ENCODE results near the gene THEM5. TPM values are rescaled to one million over a fixed set of nuclear protein-coding genes. Genes with fewer than 3 reads are reported as not detected.
"Not testable (repeated sequence)": the region's sequence is repeated elsewhere in the genome, so short reads cannot be mapped to it uniquely, and the experiment has no call there.

THEM5 gene
- polyA plus RNA-seq, 1 donor (not counting 4 experiments of a cell fraction or from before 2014, with no cell fraction given) = 0.18 TPM

GRCh38 chr1:151887028-151887427 lies 33.5 kb upstream of the THEM5 start:
- H3K9me3 ChIP-seq (ENCODE audit: control insufficient read depth, low read depth, low read length) = no peaks in the 10 kb centered on the region
- H3K4me3 ChIP-seq (ENCODE audit: control insufficient read depth in 2 of 3, extremely low read depth in 1 of 3, insufficient read depth in 2 of 3, low read depth in 1 of 3, low read length in 3 of 3) = no peak overlapping the region
- dilution Hi-C loops (cut with MboI; ENCODE audit: extremely low pct_ligation_motif_present, low sequenced_read_pairs) = no loop called here
- H3K36me3 ChIP-seq (ENCODE audit: control insufficient read depth in 2 of 2, extremely low read depth in 1 of 2, insufficient read depth in 2 of 2, low read length in 2 of 2) = peaks cover 0 to 4% of the 10 kb centered on the region in 2 experiments
- peak overlapping the region; percentile 94 for H3K27ac ChIP-seq (ENCODE audit: control insufficient read depth, insufficient read depth, low read length)
- peaks cover 29% of the 10 kb centered on the region for H3K4me1 ChIP-seq (ENCODE audit: control insufficient read depth, extremely low read depth, insufficient read depth, low read length)
- no peaks in the 10 kb centered on the region for H3K27me3 ChIP-seq (ENCODE audit: control insufficient read depth, extremely low read depth, insufficient read depth, low read length)
- H4K20me1 ChIP-seq (ENCODE audit: control insufficient read depth, extremely low read depth, insufficient read depth, low read length) = no peaks in the 10 kb centered on the region
- FAIRE-seq = peak; percentile 39
- H3K9me1 ChIP-seq (ENCODE audit: control insufficient read depth, extremely low read depth, insufficient read depth, low read length) = no peaks in the 10 kb centered on the region
- TF ChIP-seq CTCF (optimal IDR thresholded peaks at IDR 0.05 in 1 of 3, IDR thresholded peaks at IDR 0.05 in 1 of 3, conservative IDR thresholded peaks at IDR 0.05 in 1 of 3; ENCODE audit: extremely low read depth in 1 of 3, insufficient read depth in 2 of 3, low read length in 3 of 3) (no peak), EZH2 (IDR thresholded peaks at IDR 0.05; ENCODE audit: low read length) (no peak)
- no peaks in the 10 kb centered on the region for H3K79me2 ChIP-seq (ENCODE audit: control insufficient read depth, insufficient read depth, low read length)
- H3K4me2 ChIP-seq (ENCODE audit: control insufficient read depth, extremely low read depth, insufficient read depth, low read depth, low read length) = no peak overlapping the region
- no peak overlapping the region for H2AFZ ChIP-seq (ENCODE audit: control insufficient read depth, low read length)
- no peak overlapping the region for H3K9ac ChIP-seq (ENCODE audit: control insufficient read depth, extremely low read depth, insufficient read depth, low read length)
- DNase-seq (ENCODE audit: low read depth, low spot score) = peak; percentile 69

GRCh38 chr1:151885479-151885878 lies 32.0 kb upstream of the THEM5 start:
- Histone ChIP-seq H3K9me3 (ENCODE audit: control insufficient read depth, low read depth, low read length) (no peaks in the 10 kb centered on the region), H3K36me3 (ENCODE audit: control insufficient read depth in 2 of 2, extremely low read depth in 1 of 2, insufficient read depth in 2 of 2, low read length in 2 of 2) (peaks cover 0 to under 1% of the 10 kb centered on the region in 2 experiments), H3K27ac (ENCODE audit: control insufficient read depth, insufficient read depth, low read length) (peak overlapping the region; percentile 81), H3K9me1 (ENCODE audit: control insufficient read depth, extremely low read depth, insufficient read depth, low read length) (no peaks in the 10 kb centered on the region), H4K20me1 (ENCODE audit: control insufficient read depth, extremely low read depth, insufficient read depth, low read length) (no peaks in the 10 kb centered on the region), H3K9ac (ENCODE audit: control insufficient read depth, extremely low read depth, insufficient read depth, low read length) (no peak overlapping the region), H3K4me1 (ENCODE audit: control insufficient read depth, extremely low read depth, insufficient read depth, low read length) (peaks cover 29% of the 10 kb centered on the region), H3K27me3 (ENCODE audit: control insufficient read depth, extremely low read depth, insufficient read depth, low read length) (no peaks in the 10 kb centered on the region), H2AFZ (ENCODE audit: control insufficient read depth, low read length) (no peak overlapping the region), H3K79me2 (ENCODE audit: control insufficient read depth, insufficient read depth, low read length) (no peaks in the 10 kb centered on the region), H3K4me2 (ENCODE audit: control insufficient read depth, extremely low read depth, insufficient read depth, low read depth, low read length) (no peak overlapping the region), H3K4me3 (ENCODE audit: control insufficient read depth in 2 of 3, extremely low read depth in 1 of 3, insufficient read depth in 2 of 3, low read depth in 1 of 3, low read length in 3 of 3) (no peak overlapping the region)
- dilution Hi-C loops (cut with MboI; ENCODE audit: extremely low pct_ligation_motif_present, low sequenced_read_pairs) = no loop called here
- TF ChIP-seq EZH2 (IDR thresholded peaks at IDR 0.05; ENCODE audit: low read length) = no peak
- no peak for TF ChIP-seq CTCF (optimal IDR thresholded peaks at IDR 0.05 in 1 of 3, IDR thresholded peaks at IDR 0.05 in 1 of 3, conservative IDR thresholded peaks at IDR 0.05 in 1 of 3; ENCODE audit: extremely low read depth in 1 of 3, insufficient read depth in 2 of 3, low read length in 3 of 3)
- DNase-seq (ENCODE audit: low read depth, low spot score) = no peak
- FAIRE-seq = peak; percentile 81

- FAIRE-seq; H3K9ac ChIP-seq (ENCODE audit: control insufficient read depth, extremely low read depth, insufficient read depth, low read length); H4K20me1 ChIP-seq (ENCODE audit: control insufficient read depth, extremely low read depth, insufficient read depth, low read length); DNase-seq (ENCODE audit: low read depth, low spot score); H3K4me3 ChIP-seq (ENCODE audit: control insufficient read depth in 2 of 3, extremely low read depth in 1 of 3, insufficient read depth in 2 of 3, low read depth in 1 of 3, low read length in 3 of 3); H3K36me3 ChIP-seq (ENCODE audit: control insufficient read depth in 2 of 2, extremely low read depth in 1 of 2, insufficient read depth in 2 of 2, low read length in 2 of 2); H3K9me3 ChIP-seq (ENCODE audit: control insufficient read depth, low read depth, low read length); H3K79me2 ChIP-seq (ENCODE audit: control insufficient read depth, insufficient read depth, low read length); H2AFZ ChIP-seq (ENCODE audit: control insufficient read depth, low read length); H3K4me2 ChIP-seq (ENCODE audit: control insufficient read depth, extremely low read depth, insufficient read depth, low read depth, low read length); H3K9me1 ChIP-seq (ENCODE audit: control insufficient read depth, extremely low read depth, insufficient read depth, low read length); dilution Hi-C loops (cut with MboI; ENCODE audit: extremely low pct_ligation_motif_present, low sequenced_read_pairs); H3K27me3 ChIP-seq (ENCODE audit: control insufficient read depth, extremely low read depth, insufficient read depth, low read length): not testable (repeated sequence)
- H3K27ac ChIP-seq (ENCODE audit: control insufficient read depth, insufficient read depth, low read length) = peak overlapping the region; percentile 81
- peaks cover 29% of the 10 kb centered on the region for H3K4me1 ChIP-seq (ENCODE audit: control insufficient read depth, extremely low read depth, insufficient read depth, low read length)
These were observed 31.4 kb upstream of the THEM5 start for GRCh38 chr1:151884879-151885278.

GRCh38 chr1:151884445-151884844 lies 30.9 kb upstream of the THEM5 start:
- H3K27me3 ChIP-seq (ENCODE audit: control insufficient read depth, extremely low read depth, insufficient read depth, low read length); FAIRE-seq; H3K4me2 ChIP-seq (ENCODE audit: control insufficient read depth, extremely low read depth, insufficient read depth, low read depth, low read length); dilution Hi-C loops (cut with MboI; ENCODE audit: extremely low pct_ligation_motif_present, low sequenced_read_pairs); H4K20me1 ChIP-seq (ENCODE audit: control insufficient read depth, extremely low read depth, insufficient read depth, low read length); H3K9me1 ChIP-seq (ENCODE audit: control insufficient read depth, extremely low read depth, insufficient read depth, low read length); H3K9ac ChIP-seq (ENCODE audit: control insufficient read depth, extremely low read depth, insufficient read depth, low read length); H3K36me3 ChIP-seq (ENCODE audit: control insufficient read depth in 2 of 2, extremely low read depth in 1 of 2, insufficient read depth in 2 of 2, low read length in 2 of 2); H3K9me3 ChIP-seq (ENCODE audit: control insufficient read depth, low read depth, low read length); DNase-seq (ENCODE audit: low read depth, low spot score); H3K27ac ChIP-seq (ENCODE audit: control insufficient read depth, insufficient read depth, low read length); H3K4me3 ChIP-seq (ENCODE audit: control insufficient read depth in 2 of 3, extremely low read depth in 1 of 3, insufficient read depth in 2 of 3, low read depth in 1 of 3, low read length in 3 of 3); H2AFZ ChIP-seq (ENCODE audit: control insufficient read depth, low read length); H3K79me2 ChIP-seq (ENCODE audit: control insufficient read depth, insufficient read depth, low read length): not testable (repeated sequence)
- H3K4me1 ChIP-seq (ENCODE audit: control insufficient read depth, extremely low read depth, insufficient read depth, low read length) = peaks cover 29% of the 10 kb centered on the region
